GM12878 (cell line): Measurements from ENCODE around the gene ESYT3. TPM values are rescaled to one million over a fixed set of nuclear protein-coding genes. Genes with fewer than 3 reads are reported as not detected.
A peak's percentile ranks its signal among the peaks of the same experiment; 100 is the strongest.

Experiments used
- ATAC-seq: fragments of 200-7000 bp; cut with Tn5 transposase; 3 replicates; pipeline ENCODE4 v1.9.1; 2020; ENCODE audit warnings: mild to moderate bottlenecking, moderate library complexity
- Bru-seq: library from RNA; stranded (reverse); fragments of 400-500 nt; gene quantifications from one replicate; lab custom pipeline; 2021; lab: Mats Ljungman, UMichigan
- BruChase-seq, 2 experiments: library from RNA; stranded (reverse); fragments of 400-500 nt; gene quantifications; one replicate each; lab custom pipeline; 2021; lab: Mats Ljungman, UMichigan
- BruUV-seq: library from RNA; stranded (reverse); fragments of 400-500 nt; replicated peaks from 2 replicates; lab custom pipeline; 2021; lab: Mats Ljungman, UMichigan
- CTCF ChIA-PET: fragments of 300-600 bp; sonication (Branson Sonifier 250); formaldehyde crosslinking; extraction: SDS; loops from one replicate; lab custom pipeline; 2021; ENCODE audit warnings: inconsistent platforms; lab: Yijun Ruan, JAX
- POLR2A ChIA-PET: fragments of 350-600 bp; formaldehyde crosslinking; extraction: SDS; loops from one replicate; lab custom pipeline; 2021; ENCODE audit warnings: inconsistent platforms; lab: Charles Lee
- RAD21 ChIA-PET: fragments of 300-600 bp; sonication (Branson Sonifier 250); formaldehyde crosslinking; loops from one replicate; lab custom pipeline; 2023; ENCODE audit warnings: antibody characterized with exemption; ENCODE audit not compliant: unreplicated experiment; lab: Charles Lee
- SMC1A ChIA-PET: fragments of 300-600 bp; sonication (Branson Sonifier 250); formaldehyde crosslinking; loops from one replicate; lab custom pipeline; 2023; ENCODE audit not compliant: unreplicated experiment, uncharacterized antibody; lab: Charles Lee
- DNase-seq: peaks from one replicate; pipeline ENCODE4 v3.0.0-alpha.2; 2011; ENCODE audit warnings: low read depth, low spot score
- FAIRE-seq: peaks from 3 replicates; lab custom pipeline; 2011; peaks lifted over from hg19 to GRCh38; lab: Jason Lieb, UNC
- H2AFZ ChIP-seq: 2 replicates; pipeline ENCODE4 v1.6.0; 2011; ENCODE audit warnings: low read depth, low read length, control low read depth; ENCODE audit not compliant: control insufficient read depth
- H3K27ac ChIP-seq: 2 replicates; pipeline ENCODE4 v1.5.1; 2011; ENCODE audit warnings: control low read depth; ENCODE audit not compliant: control insufficient read depth, insufficient read depth
- H3K27me3 ChIP-seq, 2 experiments: replicated peaks in 1 of 2; 2 replicates each; pipeline versions ENCODE4 v1.6.0 to v1.6.1; 2011; ENCODE audit warnings: low read length in 1 of 2; ENCODE audit not compliant: control insufficient read depth in 2 of 2, insufficient read depth in 2 of 2
- H3K36me3 ChIP-seq, 2 experiments: 2 replicates each; pipeline ENCODE4 v1.5.1; 2011; ENCODE audit warnings: low read length in 1 of 2; ENCODE audit not compliant: control insufficient read depth in 2 of 2, insufficient read depth in 2 of 2
- H3K4me1 ChIP-seq: 2 replicates; pipeline ENCODE4 v1.6.1; 2011; ENCODE audit warnings: mild to moderate bottlenecking, low read length, moderate library complexity, mixed read lengths; ENCODE audit not compliant: control insufficient read depth, insufficient read depth
- H3K4me2 ChIP-seq: 2 replicates; pipeline ENCODE4 v1.6.0; 2011; ENCODE audit warnings: control low read depth; ENCODE audit not compliant: control insufficient read depth, insufficient read depth
- H3K4me3 ChIP-seq: fragments of 200-600 bp; sonication (generic); 2 replicates; pipeline ENCODE4 v1.5.1; 2016
- H3K79me2 ChIP-seq: 2 replicates; pipeline ENCODE4 v1.6.0; 2011; ENCODE audit warnings: low read length; ENCODE audit not compliant: control insufficient read depth, insufficient read depth
- H3K9ac ChIP-seq: 2 replicates; pipeline ENCODE4 v1.8.0; 2011; ENCODE audit warnings: low read length, control low read depth, mixed read lengths; ENCODE audit not compliant: control insufficient read depth, insufficient read depth
- H3K9me3 ChIP-seq: replicated peaks from 3 replicates; pipeline ENCODE4 v1.5.1; 2011; ENCODE audit warnings: mild to moderate bottlenecking, low read length; ENCODE audit not compliant: control insufficient read depth, insufficient read depth
- H4K20me1 ChIP-seq: 2 replicates; pipeline ENCODE4 v1.6.0; 2011; ENCODE audit not compliant: control insufficient read depth, insufficient read depth
- POLR2A ChIP-seq: IDR thresholded peaks from 2 replicates; pipeline ENCODE4 v1.6.1; 2011; ENCODE audit warnings: low read depth, mild to moderate bottlenecking, low read length
- SUZ12 ChIP-seq: fragments of 200-600 bp; sonication (generic); IDR thresholded peaks from one replicate; pipeline ENCODE4 v1.6.1; 2018; ENCODE audit warnings: antibody characterized with exemption, mild to moderate bottlenecking; ENCODE audit not compliant: unreplicated experiment
- WGBS: methylation state at CpG from one replicate; pipeline ENCODE4 v1.1.6; 2016; ENCODE audit warnings: low lambda C conversion rate; ENCODE audit not compliant: insufficient replicate concordance, insufficient coverage; ENCODE audit errors: missing lambda C conversion rate; 5-methylcytosine and 5-hydroxymethylcytosine counted together
- in situ Hi-C: fragments of 300-500 bp; cut with MboI; formaldehyde crosslinking; loops from 9 replicates; pipeline ENCODE4 v1.14.3; 2018; ENCODE audit warnings: mixed read lengths
- intact Hi-C: fragments of 100-400 bp; cut with micrococcal nuclease; formaldehyde crosslinking; loops from one replicate; pipeline ENCODE4 v1.14.2; 2022; ENCODE audit not compliant: unreplicated experiment
- long read RNA-seq, 2 experiments: library from polyadenylated mRNA; unstranded; transcript quantifications; one replicate each; pipeline ENCODE4 v2.0.0, GENCODE V29; 2019 to 2020
- polyA minus RNA-seq, 3 experiments: library from RNA; depleted of rRNA, polyadenylated mRNA; stranded (reverse); fragments of >200 nt; gene quantifications; 2 replicates each; pipeline ENCODE4 v1.2.3, GENCODE V29; 2011
- polyA plus RNA-seq, 11 experiments: library from polyadenylated mRNA; depleted of rRNA in 4 of 11; unstranded in 6 of 11; stranded (reverse) in 5 of 11; fragments of >200 nt; fragmentation: Nextera tagmentation in 4 of 11; fragmentation: Illumina TruSeq in 1 of 11; extraction: Ambion mirVana in 4 of 11; extraction: Trizol in 1 of 11; gene quantifications; 1 replicate in 1 of 11; 2 replicates in 10 of 11; pipeline versions ENCODE4 v1.2.1 to v1.2.3, GENCODE V29; 2011 to 2016; ENCODE audit warnings: inconsistent platforms in 2 of 11, missing spikeins in 2 of 11, low read depth in 1 of 11
- total RNA-seq, 4 experiments: library from RNA; depleted of rRNA in 3 of 4; stranded (reverse); fragments of >200 nt in 3 of 4; fragmentation: Illumina TruSeq in 1 of 4; extraction: Trizol in 1 of 4; gene quantifications; 2 replicates each; pipeline versions ENCODE4 v1.2.1 to v1.2.3, GENCODE V29; 2013 to 2021

ESYT3 gene, protein sequence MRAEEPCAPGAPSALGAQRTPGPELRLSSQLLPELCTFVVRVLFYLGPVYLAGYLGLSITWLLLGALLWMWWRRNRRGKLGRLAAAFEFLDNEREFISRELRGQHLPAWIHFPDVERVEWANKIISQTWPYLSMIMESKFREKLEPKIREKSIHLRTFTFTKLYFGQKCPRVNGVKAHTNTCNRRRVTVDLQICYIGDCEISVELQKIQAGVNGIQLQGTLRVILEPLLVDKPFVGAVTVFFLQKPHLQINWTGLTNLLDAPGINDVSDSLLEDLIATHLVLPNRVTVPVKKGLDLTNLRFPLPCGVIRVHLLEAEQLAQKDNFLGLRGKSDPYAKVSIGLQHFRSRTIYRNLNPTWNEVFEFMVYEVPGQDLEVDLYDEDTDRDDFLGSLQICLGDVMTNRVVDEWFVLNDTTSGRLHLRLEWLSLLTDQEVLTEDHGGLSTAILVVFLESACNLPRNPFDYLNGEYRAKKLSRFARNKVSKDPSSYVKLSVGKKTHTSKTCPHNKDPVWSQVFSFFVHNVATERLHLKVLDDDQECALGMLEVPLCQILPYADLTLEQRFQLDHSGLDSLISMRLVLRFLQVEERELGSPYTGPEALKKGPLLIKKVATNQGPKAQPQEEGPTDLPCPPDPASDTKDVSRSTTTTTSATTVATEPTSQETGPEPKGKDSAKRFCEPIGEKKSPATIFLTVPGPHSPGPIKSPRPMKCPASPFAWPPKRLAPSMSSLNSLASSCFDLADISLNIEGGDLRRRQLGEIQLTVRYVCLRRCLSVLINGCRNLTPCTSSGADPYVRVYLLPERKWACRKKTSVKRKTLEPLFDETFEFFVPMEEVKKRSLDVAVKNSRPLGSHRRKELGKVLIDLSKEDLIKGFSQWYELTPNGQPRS
- total RNA-seq (2013; cell fraction: nucleolus; rRNA removed) = not detected in 2 replicates
- total RNA-seq (2014; rRNA removed) (not detected in 2 replicates), total RNA-seq (2014; rRNA removed; fragmentation: Illumina TruSeq; extraction: Trizol) (not detected in 2 replicates), total RNA-seq (2021) (not detected in 2 replicates), polyA plus RNA-seq (2011; rRNA removed) (not detected in 2 replicates), polyA plus RNA-seq (2014; fragmentation: Illumina TruSeq; extraction: Trizol) (not detected in 2 replicates), polyA plus RNA-seq (2014; fragmentation: Nextera tagmentation; extraction: Ambion mirVana) (not detected), polyA plus RNA-seq (2014; rRNA removed) (not detected in 2 replicates), polyA plus RNA-seq (2016; fragmentation: Nextera tagmentation; extraction: Ambion mirVana) (not detected), polyA minus RNA-seq (2011; rRNA and poly(A)+ RNA removed) (0.05 TPM in 1 of 2 replicates, not detected in the other), Bru-seq, nascent RNA (not detected), BruChase-seq, experiment 1, labeled RNA remaining after a 6-hour chase (not detected), BruChase-seq, experiment 2, labeled RNA remaining after a 2-hour chase (not detected)
- polyA plus RNA-seq (2011; ENCODE audit: low read depth) = not detected
- polyA plus RNA-seq (2011; cell fraction: cytosol; rRNA removed) = not detected in 2 replicates
- not detected in 2 replicates for polyA plus RNA-seq (2011; cell fraction: nucleus; rRNA removed)
- not detected in 2 replicates for polyA plus RNA-seq (2012)
- not detected in 2 replicates for polyA minus RNA-seq (2011; cell fraction: cytosol; rRNA and poly(A)+ RNA removed)
- not detected in 2 replicates for polyA minus RNA-seq (2011; cell fraction: nucleus; rRNA and poly(A)+ RNA removed)
- long read RNA-seq, experiment 1 = 0 reads
- long read RNA-seq, experiment 2 = 0 reads

DNA sequence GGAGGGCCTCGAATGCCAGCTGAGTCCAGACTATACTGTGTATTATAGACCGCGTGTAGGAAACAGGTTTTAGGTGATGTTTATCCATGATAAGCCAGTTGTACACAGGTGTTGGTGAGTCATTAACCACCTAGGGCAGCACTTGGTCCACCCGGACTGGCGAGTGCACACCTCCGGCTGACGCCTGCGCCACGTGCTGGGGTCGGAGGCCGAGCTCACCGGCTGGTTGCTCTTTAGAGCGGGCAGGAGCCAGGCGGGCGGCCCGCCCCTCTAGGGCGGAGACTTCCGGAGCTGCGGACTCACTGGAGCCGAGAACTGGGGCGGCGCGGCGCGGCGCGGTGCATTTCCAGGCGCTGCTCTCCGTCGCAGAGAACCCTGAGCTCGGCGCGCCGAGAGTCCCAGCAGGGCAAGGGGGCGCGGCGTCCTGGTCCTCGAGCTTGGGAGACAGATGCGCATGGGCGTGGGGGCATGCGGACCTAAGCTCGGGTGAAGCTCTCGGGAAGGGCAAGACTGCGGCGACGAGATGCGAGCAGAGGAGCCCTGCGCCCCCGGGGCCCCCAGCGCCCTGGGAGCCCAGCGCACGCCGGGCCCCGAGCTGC is at the start of gene ESYT3:
Gene ESYT3 (plus strand): TSS at position 341 of the 599 bp plus-strand sequence. CDS start 183 bp downstream, at position 524.
- DNase-seq (no peak), FAIRE-seq (no peak)
- H4K20me1 ChIP-seq = no peaks in the 10 kb centered on the region
- no TSS peak for BruUV-seq
- in situ Hi-C loops = no loop called here
- H3K4me3 ChIP-seq = no peak within 1 kb of the TSS
- no peaks in the 10 kb centered on the region for H3K4me1 ChIP-seq
- H2AFZ ChIP-seq = no peak within 1 kb of the TSS
- no peaks in the 10 kb centered on the region for H3K36me3 ChIP-seq
- no peak within 1 kb of the TSS for H3K27ac ChIP-seq
- peak; percentile 29; the same call in 1 of the 2 replicates for TF ChIP-seq POLR2A
- no peak for TF ChIP-seq SUZ12
- TF ChIP-seq, all 136 proteins: peak for 1
- Histone ChIP-seq H3K27me3 (peaks cover 14 to 15% of the 10 kb centered on the region in 2 experiments), H3K9me3 (no peaks in the 10 kb centered on the region), H3K4me2 (peak within 1 kb of the TSS; percentile 64; the same call in 1 of the 2 replicates), H3K9ac (no peak within 1 kb of the TSS), H3K79me2 (no peaks in the 10 kb centered on the region)
- ChIA-PET RAD21 (no interaction called here), CTCF (interaction anchor here (0.6 to 1.0 kb wide), 2 partner anchors 11 to 225 kb away, joined by 3 read pairs; no protein-coding TSS in a partner anchor), POLR2A (no interaction called here), SMC1A (no interaction called here)
- WGBS = 30% methylated on average over 54 of the region's 54 CpGs
- intact Hi-C loops = no loop called here
- peak; percentile 60 for ATAC-seq
